Ovary (tissue), 3 donors: ENCODE results near the gene FAM13A.

ENCODE experiments used
- EP300 ChIP-seq: sonication (generic); formaldehyde crosslinking; IDR thresholded peaks from one replicate; pipeline ENCODE4 v1.6.1; 2017; ENCODE audit warnings: antibody characterized with exemption
- POLR2A ChIP-seq: fragments of 450-650 bp; IDR thresholded peaks from one replicate; pipeline ENCODE4 v1.6.1; 2017; ENCODE audit warnings: antibody characterized with exemption, mild to moderate bottlenecking, moderate library complexity
- TF ChIP-seq, protein P1 (sequence below), 3 donors: fragments of 450-650 bp in 2 of 3; fragments of 200-600 bp in 1 of 3; IDR thresholded peaks; one replicate each; pipeline versions ENCODE4 v1.5.1 to v1.8.0; 2016 to 2022; ENCODE audit warnings: antibody characterized with exemption in 3 of 3, mild to moderate bottlenecking in 1 of 3
- donor health status: DM: no; HTN: no; CAD: no.

GRCh38 chr4:88799900-88800299 lies 257.1 kb downstream of the FAM13A start:
- TF ChIP-seq, protein P1, sequence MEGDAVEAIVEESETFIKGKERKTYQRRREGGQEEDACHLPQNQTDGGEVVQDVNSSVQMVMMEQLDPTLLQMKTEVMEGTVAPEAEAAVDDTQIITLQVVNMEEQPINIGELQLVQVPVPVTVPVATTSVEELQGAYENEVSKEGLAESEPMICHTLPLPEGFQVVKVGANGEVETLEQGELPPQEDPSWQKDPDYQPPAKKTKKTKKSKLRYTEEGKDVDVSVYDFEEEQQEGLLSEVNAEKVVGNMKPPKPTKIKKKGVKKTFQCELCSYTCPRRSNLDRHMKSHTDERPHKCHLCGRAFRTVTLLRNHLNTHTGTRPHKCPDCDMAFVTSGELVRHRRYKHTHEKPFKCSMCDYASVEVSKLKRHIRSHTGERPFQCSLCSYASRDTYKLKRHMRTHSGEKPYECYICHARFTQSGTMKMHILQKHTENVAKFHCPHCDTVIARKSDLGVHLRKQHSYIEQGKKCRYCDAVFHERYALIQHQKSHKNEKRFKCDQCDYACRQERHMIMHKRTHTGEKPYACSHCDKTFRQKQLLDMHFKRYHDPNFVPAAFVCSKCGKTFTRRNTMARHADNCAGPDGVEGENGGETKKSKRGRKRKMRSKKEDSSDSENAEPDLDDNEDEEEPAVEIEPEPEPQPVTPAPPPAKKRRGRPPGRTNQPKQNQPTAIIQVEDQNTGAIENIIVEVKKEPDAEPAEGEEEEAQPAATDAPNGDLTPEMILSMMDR (IDR thresholded peaks at IDR 0.05) = no peak
- TF ChIP-seq POLR2A (no peak), EP300 (no peak)
